ENCODE data around the gene ERC2. TPM values are rescaled to one million over a fixed set of nuclear protein-coding genes. Genes with fewer than 3 reads are reported as not detected.

The ERC2 gene
- total and polyA plus RNA-seq, 7 experiments from 2014 or later, result not detected

DNA sequence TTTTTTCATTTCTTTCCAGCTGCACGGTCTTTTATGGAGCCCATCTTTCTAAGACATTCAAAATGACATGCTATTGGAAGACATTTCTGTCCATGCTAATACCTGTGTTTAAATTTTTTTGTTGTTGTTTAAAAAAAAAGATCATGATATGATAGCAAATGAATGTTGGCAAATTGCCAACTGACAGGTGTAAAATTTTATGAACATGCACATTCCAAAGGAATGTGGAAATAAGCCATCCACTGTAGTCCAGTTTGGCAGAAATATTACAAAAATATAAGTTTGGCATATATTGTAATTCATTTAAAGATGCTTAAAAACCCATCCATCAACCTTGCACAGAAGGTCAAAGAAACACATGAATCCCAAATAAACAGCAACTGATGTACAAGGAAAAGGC is 905.6 kb downstream of the ERC2 start:
- no peaks in the 10 kb centered on the region for H3K36me3 ChIP-seq (ENCODE audit: control insufficient read depth in 2 of 3, insufficient read depth in 3 of 3, low read length in 3 of 3)
- DNase-seq, result no peak
- H3K27me3 ChIP-seq (ENCODE audit: control insufficient read depth in 2 of 2, insufficient read depth in 2 of 2, low read length in 2 of 2), result no peaks in the 10 kb centered on the region
- no peaks in the 10 kb centered on the region for H3K4me1 ChIP-seq (ENCODE audit: control insufficient read depth in 2 of 2, insufficient read depth in 2 of 2, low read length in 2 of 2)
- Mint-ChIP-seq H3K4me3 (no peak overlapping the region), H3K36me3 (no peaks in the 10 kb centered on the region), H3K27ac (no peak overlapping the region), H3K4me1 (no peaks in the 10 kb centered on the region), H3K27me3 (peaks cover 0 to 4% (median 0%) of the 10 kb centered on the region in 5 donors), H3K9me3 (peaks cover 0 to 6% (median 0%) of the 10 kb centered on the region in 11 donors)
- ChIA-PET POLR2A (no interaction called here), CTCF (no interaction called here)
- H3K9me3 ChIP-seq (ENCODE audit: control insufficient read depth in 2 of 3, low read length in 3 of 3), result no peaks in the 10 kb centered on the region
- no peak overlapping the region for H3K4me3 ChIP-seq (ENCODE audit: low read length)
- no peak overlapping the region for H3K27ac ChIP-seq (ENCODE audit: low read depth, low read length)
- intact Hi-C loops (cut with micrococcal nuclease), result no loop called here
- no peak for ATAC-seq

GRCh38 chr3:55559500-55560423 is 908.5 kb downstream of the ERC2 start:
- Mint-ChIP-seq H3K4me1 (no peaks in the 10 kb centered on the region), H3K27ac (no peak overlapping the region), H3K4me3 (no peak overlapping the region), H3K27me3 (peaks cover 0 to 11% (median 0%) of the 10 kb centered on the region in 5 donors), H3K36me3 (no peaks in the 10 kb centered on the region), H3K9me3 (peaks cover 0 to 6% (median 0%) of the 10 kb centered on the region in 11 donors)
- ChIA-PET POLR2A (no interaction called here), CTCF (no interaction called here)
- intact Hi-C loops (cut with micrococcal nuclease), result no loop called here
- Histone ChIP-seq H3K27ac (ENCODE audit: low read depth, low read length) (no peak overlapping the region), H3K4me1 (ENCODE audit: control insufficient read depth in 2 of 2, insufficient read depth in 2 of 2, low read length in 2 of 2) (no peaks in the 10 kb centered on the region), H3K9me3 (ENCODE audit: control insufficient read depth in 2 of 3, low read length in 3 of 3) (no peaks in the 10 kb centered on the region), H3K27me3 (ENCODE audit: control insufficient read depth in 2 of 2, insufficient read depth in 2 of 2, low read length in 2 of 2) (no peaks in the 10 kb centered on the region), H3K36me3 (ENCODE audit: control insufficient read depth in 2 of 3, insufficient read depth in 3 of 3, low read length in 3 of 3) (no peaks in the 10 kb centered on the region), H3K4me3 (ENCODE audit: low read length) (no peak overlapping the region)
- DNase-seq, result no peak
- ATAC-seq, result no peak

DNA sequence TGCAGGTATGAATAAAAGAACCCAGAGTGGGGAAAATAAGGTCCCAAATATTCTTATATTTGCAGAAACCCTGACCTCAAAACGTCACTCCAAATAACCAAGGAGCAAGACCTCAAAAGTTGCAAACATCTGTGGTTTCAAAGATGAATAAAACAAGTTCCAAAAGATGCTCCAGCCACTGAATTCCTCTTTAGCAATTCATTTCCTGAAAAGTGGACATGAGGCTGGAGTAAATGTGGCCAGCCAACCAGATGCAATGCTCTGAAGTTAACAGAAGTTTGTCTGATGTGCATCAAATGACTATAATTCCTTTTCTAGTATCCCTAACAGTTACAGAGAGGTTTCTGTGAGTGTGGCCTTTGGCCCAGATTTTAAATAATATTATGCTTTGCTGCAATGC is 910.0 kb downstream of the ERC2 start:
- Histone ChIP-seq H3K9me3 (ENCODE audit: control insufficient read depth in 2 of 3, low read length in 3 of 3) (no peaks in the 10 kb centered on the region), H3K36me3 (ENCODE audit: control insufficient read depth in 2 of 3, insufficient read depth in 3 of 3, low read length in 3 of 3) (no peaks in the 10 kb centered on the region), H3K4me1 (ENCODE audit: control insufficient read depth in 2 of 2, insufficient read depth in 2 of 2, low read length in 2 of 2) (no peaks in the 10 kb centered on the region), H3K27ac (ENCODE audit: low read depth, low read length) (no peak overlapping the region), H3K27me3 (ENCODE audit: control insufficient read depth in 2 of 2, insufficient read depth in 2 of 2, low read length in 2 of 2) (no peaks in the 10 kb centered on the region), H3K4me3 (ENCODE audit: low read length) (no peak overlapping the region)
- peaks cover 0 to 6% (median 0%) of the 10 kb centered on the region in 11 donors for H3K9me3 Mint-ChIP-seq
- ChIA-PET POLR2A (no interaction called here), CTCF (no interaction called here)
- H3K4me1 Mint-ChIP-seq, result no peaks in the 10 kb centered on the region
- no peak overlapping the region for H3K27ac Mint-ChIP-seq
- H3K27me3 Mint-ChIP-seq, result peaks cover 0 to 8% (median 0%) of the 10 kb centered on the region in 5 donors
- ATAC-seq, result no peak
- H3K4me3 Mint-ChIP-seq, result no peak overlapping the region
- no peaks in the 10 kb centered on the region for H3K36me3 Mint-ChIP-seq
- intact Hi-C loops (cut with micrococcal nuclease), result no loop called here
- no peak for DNase-seq

DNA sequence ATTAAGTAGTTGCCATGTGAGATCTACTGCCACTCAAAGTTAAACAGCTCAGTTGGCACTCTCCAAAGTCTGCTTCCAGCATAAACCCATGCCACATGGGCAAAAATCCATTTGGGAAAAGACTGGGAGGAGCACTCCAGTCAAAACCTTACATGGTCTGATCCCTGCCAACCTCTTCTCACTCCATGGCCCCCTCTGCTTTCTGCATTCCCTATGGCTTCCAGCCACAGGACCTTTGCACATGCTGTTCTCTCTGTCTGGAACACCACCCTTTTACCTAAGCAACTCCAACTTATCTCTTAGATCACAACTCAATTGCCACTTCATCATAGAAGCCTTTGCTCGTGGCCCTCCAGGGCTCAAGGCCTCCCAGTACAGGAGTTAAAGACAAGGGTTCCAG is 910.7 kb downstream of the ERC2 start:
- DNase-seq (no peak), ATAC-seq (no peak)
- Mint-ChIP-seq H3K4me1 (no peaks in the 10 kb centered on the region), H3K27ac (no peak overlapping the region), H3K27me3 (peaks cover 0 to 7% (median 0%) of the 10 kb centered on the region in 5 donors), H3K4me3 (no peak overlapping the region), H3K36me3 (no peaks in the 10 kb centered on the region), H3K9me3 (peaks cover 0 to 6% (median 0%) of the 10 kb centered on the region in 11 donors)
- Histone ChIP-seq H3K27me3 (ENCODE audit: control insufficient read depth in 2 of 2, insufficient read depth in 2 of 2, low read length in 2 of 2) (no peaks in the 10 kb centered on the region), H3K27ac (ENCODE audit: low read depth, low read length) (no peak overlapping the region), H3K9me3 (ENCODE audit: control insufficient read depth in 2 of 3, low read length in 3 of 3) (no peaks in the 10 kb centered on the region), H3K4me1 (ENCODE audit: control insufficient read depth in 2 of 2, insufficient read depth in 2 of 2, low read length in 2 of 2) (no peaks in the 10 kb centered on the region), H3K4me3 (ENCODE audit: low read length) (no peak overlapping the region), H3K36me3 (ENCODE audit: control insufficient read depth in 2 of 3, insufficient read depth in 3 of 3, low read length in 3 of 3) (no peaks in the 10 kb centered on the region)
- intact Hi-C loops (cut with micrococcal nuclease), result no loop called here
- ChIA-PET POLR2A (no interaction called here), CTCF (no interaction called here)

DNA sequence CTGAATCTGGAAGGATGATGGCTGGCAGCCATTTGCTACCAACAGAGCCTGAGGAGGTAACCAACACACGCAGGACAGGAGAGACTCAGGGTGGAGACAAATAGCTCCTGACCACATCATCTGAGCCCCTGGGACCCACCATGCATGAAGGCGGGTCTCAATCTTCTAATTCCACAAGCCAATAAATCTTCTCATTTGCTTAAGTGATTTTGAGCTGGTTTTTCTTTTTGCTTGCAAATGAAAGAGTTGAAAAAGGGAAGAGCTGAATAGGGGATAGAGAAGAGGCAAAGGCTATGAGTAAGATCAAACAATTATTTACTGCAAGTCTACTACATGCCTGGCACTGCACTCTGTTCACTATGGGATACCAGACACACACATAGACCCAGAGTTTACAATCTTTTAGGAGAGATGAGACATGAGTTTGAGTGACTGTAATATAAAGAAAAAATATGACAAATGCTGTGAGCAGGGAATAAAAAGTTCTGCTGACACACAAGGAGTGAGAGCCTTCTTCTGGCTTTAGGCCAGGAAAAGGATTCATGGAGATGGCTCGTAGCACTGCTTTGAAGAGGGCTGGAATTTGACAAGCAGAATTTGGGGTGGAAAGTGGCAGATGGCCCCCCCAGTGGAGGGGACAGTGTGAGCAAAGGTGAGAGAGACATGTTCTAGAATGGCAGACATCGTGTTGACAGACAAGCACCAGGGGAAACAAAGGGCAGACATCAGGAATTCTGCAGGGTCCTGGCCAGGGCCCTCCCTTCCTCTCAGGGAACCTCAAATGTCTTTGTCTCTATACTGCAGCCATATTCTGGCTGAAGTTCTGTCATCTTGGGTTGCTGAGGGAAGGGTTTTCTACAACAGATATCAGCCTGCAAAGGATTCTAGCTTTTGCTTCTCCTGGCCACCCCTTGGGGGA is 911.4 kb downstream of the ERC2 start:
- intact Hi-C loops (cut with micrococcal nuclease), result no loop called here
- DNase-seq (no peak), ATAC-seq (no peak)
- H3K27me3 ChIP-seq (ENCODE audit: control insufficient read depth in 2 of 2, insufficient read depth in 2 of 2, low read length in 2 of 2), result no peaks in the 10 kb centered on the region
- peaks cover 0 to 7% (median 0%) of the 10 kb centered on the region in 5 donors for H3K27me3 Mint-ChIP-seq
- H3K36me3 ChIP-seq (ENCODE audit: control insufficient read depth in 2 of 3, insufficient read depth in 3 of 3, low read length in 3 of 3), result no peaks in the 10 kb centered on the region
- H3K36me3 Mint-ChIP-seq, result peaks cover 0 to 3% (median 0%) of the 10 kb centered on the region in 5 donors
- H3K4me1 ChIP-seq (ENCODE audit: control insufficient read depth in 2 of 2, insufficient read depth in 2 of 2, low read length in 2 of 2), result no peaks in the 10 kb centered on the region
- ChIA-PET CTCF (no interaction called here), POLR2A (no interaction called here)
- H3K4me3 Mint-ChIP-seq, result no peak overlapping the region
- H3K9me3 Mint-ChIP-seq, result peaks cover 0 to 10% (median 0%) of the 10 kb centered on the region in 11 donors
- H3K9me3 ChIP-seq (ENCODE audit: control insufficient read depth in 2 of 3, low read length in 3 of 3), result no peaks in the 10 kb centered on the region
- no peaks in the 10 kb centered on the region for H3K4me1 Mint-ChIP-seq
- no peak overlapping the region for H3K27ac Mint-ChIP-seq
- no peak overlapping the region for H3K27ac ChIP-seq (ENCODE audit: low read depth, low read length)
- no peak overlapping the region for H3K4me3 ChIP-seq (ENCODE audit: low read length)

GRCh38 chr3:55555873-55556618 is 912.2 kb downstream of the ERC2 start:
- ChIA-PET CTCF (no interaction called here), POLR2A (no interaction called here)
- H3K4me3 Mint-ChIP-seq, result no peak overlapping the region
- H3K4me1 Mint-ChIP-seq, result no peaks in the 10 kb centered on the region
- no peak overlapping the region for H3K4me3 ChIP-seq (ENCODE audit: low read length)
- intact Hi-C loops (cut with micrococcal nuclease), result no loop called here
- DNase-seq (no peak), ATAC-seq (no peak)
- H3K9me3 Mint-ChIP-seq, result peaks cover 0 to 12% (median 0%) of the 10 kb centered on the region in 11 donors
- H3K27me3 ChIP-seq (ENCODE audit: control insufficient read depth in 2 of 2, insufficient read depth in 2 of 2, low read length in 2 of 2), result no peaks in the 10 kb centered on the region
- H3K36me3 Mint-ChIP-seq, result peaks cover 0 to 3% (median 0%) of the 10 kb centered on the region in 5 donors
- H3K27me3 Mint-ChIP-seq, result peaks cover 0 to 7% (median 0%) of the 10 kb centered on the region in 5 donors
- no peaks in the 10 kb centered on the region for H3K36me3 ChIP-seq (ENCODE audit: control insufficient read depth in 2 of 3, insufficient read depth in 3 of 3, low read length in 3 of 3)
- H3K27ac Mint-ChIP-seq, result no peak overlapping the region
- no peak overlapping the region for H3K27ac ChIP-seq (ENCODE audit: low read depth, low read length)
- H3K9me3 ChIP-seq (ENCODE audit: control insufficient read depth in 2 of 3, low read length in 3 of 3), result no peaks in the 10 kb centered on the region
- H3K4me1 ChIP-seq (ENCODE audit: control insufficient read depth in 2 of 2, insufficient read depth in 2 of 2, low read length in 2 of 2), result no peaks in the 10 kb centered on the region
